ENCODE measurements around the gene RPL10A. TPM values are rescaled to one million over a fixed set of nuclear protein-coding genes. Genes with fewer than 3 reads are reported as not detected.

The RPL10A gene
- polyA plus RNA-seq, 1 of the 3 experiments (the other 2 are of a cell fraction) = 3,548 TPM

DNA sequence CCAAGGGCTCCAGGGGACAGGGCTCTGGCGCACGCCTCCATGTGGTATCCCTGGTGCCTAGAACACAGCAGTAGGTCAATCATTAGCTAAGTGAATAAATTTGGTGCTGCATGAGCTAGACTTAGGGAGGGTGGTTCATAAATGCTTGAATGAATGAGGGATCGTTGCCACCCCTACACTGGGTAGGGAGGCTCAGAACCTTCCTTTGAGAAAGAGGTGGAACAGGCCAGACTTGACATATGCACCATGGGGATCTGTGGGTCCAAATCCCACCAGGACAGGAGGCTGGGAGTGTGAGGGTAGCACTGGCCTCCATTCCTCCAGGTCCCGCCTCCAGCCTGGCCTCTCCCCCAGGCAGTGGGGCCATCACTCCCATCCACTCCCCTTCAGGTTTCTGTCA, 14.9 kb downstream of the RPL10A start:
- POLR2A ChIA-PET = interaction anchor here (2.5 kb wide), 1 partner anchor 11 kb away, joined by 9 read pairs; no protein-coding TSS in a partner anchor
- no peaks in the 10 kb centered on the region for H3K27me3 ChIP-seq (ENCODE audit: insufficient read depth)
- H3F3A ChIP-seq (replicated peaks; ENCODE audit: insufficient read depth) = no peaks in the 10 kb centered on the region
- H3K4me2 ChIP-seq = no peak overlapping the region
- H3K4me3 ChIP-seq (ENCODE audit: low read depth in 2 of 2, low read length in 1 of 2) = no peak overlapping the region
- TF ChIP-seq GABPA (IDR thresholded peaks at IDR 0.05; ENCODE audit: low read depth) = no peak
- no peak for TF ChIP-seq TCF12 (IDR thresholded peaks at IDR 0.05)
- TF ChIP-seq MEF2A (IDR thresholded peaks at IDR 0.05; ENCODE audit: borderline replicate concordance, low read depth) = no peak
- TF ChIP-seq RCOR1 (IDR thresholded peaks at IDR 0.05; ENCODE audit: low read length) = no peak
- no peak for TF ChIP-seq NFIC (IDR thresholded peaks at IDR 0.05; ENCODE audit: borderline replicate concordance)
- no peak for TF ChIP-seq EP300 (IDR thresholded peaks at IDR 0.05; ENCODE audit: borderline replicate concordance in 1 of 2, low read depth in 1 of 2, low read length in 1 of 2)
- no peak for TF ChIP-seq RAD21 (IDR thresholded peaks at IDR 0.05; ENCODE audit: low read length)
- TF ChIP-seq FOSL2 (IDR thresholded peaks at IDR 0.05; ENCODE audit: borderline replicate concordance, low read depth) = no peak
- CTCF ChIA-PET = interaction anchor here (2.1 kb wide), 1 partner anchor 140 kb away, joined by 5 read pairs; no protein-coding TSS in a partner anchor
- no peak overlapping the region for H3K9ac ChIP-seq
- peaks cover 6 to 10% of the 10 kb centered on the region in 2 experiments; a peak in 2 of 4 replicates for H3K4me1 ChIP-seq (ENCODE audit: control insufficient read depth in 1 of 2, insufficient read depth in 2 of 2, low read depth in 1 of 2, low read length in 1 of 2)
- no peaks in the 10 kb centered on the region for H3K9me3 ChIP-seq
- WGBS (ENCODE audit: low lambda C conversion rate) = 95% methylated on average over 4 of the region's 4 CpGs
- H2AFZ ChIP-seq (ENCODE audit: low read depth) = no peak overlapping the region
- peaks cover 0 to 3% of the 10 kb centered on the region in 2 experiments for H3K36me3 ChIP-seq (replicated peaks in 1 of 2; ENCODE audit: control insufficient read depth in 1 of 2, insufficient read depth in 2 of 2, low read length in 1 of 2)
- H3K79me2 ChIP-seq (ENCODE audit: insufficient read depth) = peaks cover 13% of the 10 kb centered on the region; the same call in 1 of the 2 replicates
- no peaks in the 10 kb centered on the region for H3K9me2 ChIP-seq
- no peaks in the 10 kb centered on the region for H4K20me1 ChIP-seq (ENCODE audit: insufficient read depth)
- no peak for DNase-seq
- H3K27ac ChIP-seq (ENCODE audit: low read depth in 2 of 2, low read length in 1 of 2) = no peak overlapping the region

DNA sequence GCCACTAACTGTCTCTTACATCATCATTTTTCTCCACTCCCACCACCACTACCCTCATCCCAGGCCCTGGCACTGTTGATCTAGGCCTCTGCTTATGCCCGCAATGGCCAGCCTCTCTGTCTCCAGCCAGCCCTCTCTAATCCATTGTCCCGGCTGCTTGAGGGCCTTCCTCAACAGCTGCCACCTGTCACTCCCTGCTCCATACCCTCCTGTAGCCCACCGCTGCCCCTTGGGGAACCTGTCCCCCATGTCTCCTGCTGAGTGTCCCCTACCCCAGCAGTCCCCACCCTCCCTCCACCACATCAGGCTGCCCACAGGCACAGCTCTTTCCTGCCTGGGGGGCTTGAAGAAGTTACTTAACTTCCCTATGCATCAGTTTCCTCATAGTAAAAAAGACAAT, 15.3 kb downstream of the RPL10A start:
- Histone ChIP-seq H3K36me3 (replicated peaks in 1 of 2; ENCODE audit: control insufficient read depth in 1 of 2, insufficient read depth in 2 of 2, low read length in 1 of 2) (peaks cover 0 to under 1% of the 10 kb centered on the region in 2 experiments), H4K20me1 (ENCODE audit: insufficient read depth) (no peaks in the 10 kb centered on the region), H3K4me3 (ENCODE audit: low read depth in 2 of 2, low read length in 1 of 2) (no peak overlapping the region), H2AFZ (ENCODE audit: low read depth) (no peak overlapping the region), H3K9me3 (no peaks in the 10 kb centered on the region), H3K4me1 (ENCODE audit: control insufficient read depth in 1 of 2, insufficient read depth in 2 of 2, low read depth in 1 of 2, low read length in 1 of 2) (peaks cover 10 to 14% of the 10 kb centered on the region in 2 experiments; a peak in 2 of 4 replicates), H3K4me2 (no peak overlapping the region), H3F3A (replicated peaks; ENCODE audit: insufficient read depth) (no peaks in the 10 kb centered on the region), H3K79me2 (ENCODE audit: insufficient read depth) (peaks cover 13% of the 10 kb centered on the region; the same call in 1 of the 2 replicates), H3K9ac (no peak overlapping the region), H3K9me2 (no peaks in the 10 kb centered on the region), H3K27ac (ENCODE audit: low read depth in 2 of 2, low read length in 1 of 2) (no peak overlapping the region), H3K27me3 (ENCODE audit: insufficient read depth) (no peaks in the 10 kb centered on the region)
- ChIA-PET POLR2A (no interaction called here), CTCF (interaction anchor here (2.1 kb wide), 1 partner anchor 140 kb away, joined by 5 read pairs; no protein-coding TSS in a partner anchor)
- WGBS (ENCODE audit: low lambda C conversion rate) = 93% methylated on average over 3 of the region's 3 CpGs
- no peak for DNase-seq
- no peak for TF ChIP-seq NRF1 (IDR thresholded peaks at IDR 0.05; ENCODE audit: low read depth, low read length)
- TF ChIP-seq ZBTB33 (IDR thresholded peaks at IDR 0.05; ENCODE audit: borderline replicate concordance, low read depth) = no peak
- TF ChIP-seq USF1 (IDR thresholded peaks at IDR 0.05; ENCODE audit: borderline replicate concordance, low read depth) = no peak
- TF ChIP-seq ELF1 (IDR thresholded peaks at IDR 0.05) = no peak
- TF ChIP-seq CHD2 (IDR thresholded peaks at IDR 0.05; ENCODE audit: low read length, partially characterized antibody) = no peak
- no peak for TF ChIP-seq SMC3 (IDR thresholded peaks at IDR 0.05; ENCODE audit: low read depth, low read length)
- no peak for TF ChIP-seq RCOR1 (IDR thresholded peaks at IDR 0.05; ENCODE audit: low read length)
- TF ChIP-seq TEAD4 (IDR thresholded peaks at IDR 0.05; ENCODE audit: borderline replicate concordance, insufficient read depth) = no peak
- no peak for TF ChIP-seq GATA2 (CRISPR knock-in tag; IDR thresholded peaks at IDR 0.05)

Measured in SK-N-SH (cell line).